Activated T-cell treated with anti-CD3 and anti-CD28 coated beads, Interleukin-2, amount 50 U/mL, for 72 hours (primary cell): ENCODE data around the gene CRK. TPM values are rescaled to one million over a fixed set of nuclear protein-coding genes. Genes with fewer than 3 reads are reported as not detected.
"Not testable (repeated sequence)": the region's sequence is repeated elsewhere in the genome, so short reads cannot be mapped to it uniquely, and the experiment has no call there.

Experiments used
- ATAC-seq, 2 donors: fragments of 150-1000 bp; cut with Tn5 transposase; replicated peaks in 1 of 2; 2 replicates each; pipeline ENCODE4 v1.10.0; 2021; ENCODE audit warnings: moderate library complexity in 2 of 2, mild to moderate bottlenecking in 1 of 2
- DNase-seq, 2 donors: peaks; one replicate each; pipeline ENCODE4 v3.0.0; 2021 to 2022; ENCODE audit warnings: mixed read lengths in 1 of 2
- H3K27ac Mint-ChIP-seq: one replicate; pipeline ENCODE4 v1.8.0; 2022; ENCODE audit warnings: mild to moderate bottlenecking, moderate library complexity, mixed read lengths
- H3K27me3 Mint-ChIP-seq: one replicate; pipeline ENCODE4 v1.8.0; 2022; ENCODE audit warnings: low read depth, mixed read lengths
- H3K36me3 Mint-ChIP-seq, 2 donors: one replicate each; pipeline ENCODE4 v1.8.0; 2022; ENCODE audit warnings: mixed read lengths in 2 of 2, mild to moderate bottlenecking in 1 of 2; ENCODE audit not compliant: insufficient read depth in 2 of 2
- H3K4me1 Mint-ChIP-seq: one replicate; pipeline ENCODE4 v1.8.0; 2022; ENCODE audit warnings: low read depth, mixed read lengths
- H3K4me3 Mint-ChIP-seq, 2 donors: one replicate each; pipeline ENCODE4 v1.8.0; 2022; ENCODE audit warnings: mild to moderate bottlenecking in 2 of 2, mixed read lengths in 2 of 2, moderate library complexity in 2 of 2
- H3K9me3 Mint-ChIP-seq, 2 donors: one replicate each; pipeline ENCODE4 v1.8.0; 2022; ENCODE audit warnings: mixed read lengths in 2 of 2
- total RNA-seq, 2 donors: library from RNA; stranded (reverse); gene quantifications; one replicate each; pipeline ENCODE4 v1.2.3, GENCODE V29; 2022

The CRK gene
- total RNA-seq, 2 donors from 2014 or later, result 18.7 to 22.9 TPM

DNA sequence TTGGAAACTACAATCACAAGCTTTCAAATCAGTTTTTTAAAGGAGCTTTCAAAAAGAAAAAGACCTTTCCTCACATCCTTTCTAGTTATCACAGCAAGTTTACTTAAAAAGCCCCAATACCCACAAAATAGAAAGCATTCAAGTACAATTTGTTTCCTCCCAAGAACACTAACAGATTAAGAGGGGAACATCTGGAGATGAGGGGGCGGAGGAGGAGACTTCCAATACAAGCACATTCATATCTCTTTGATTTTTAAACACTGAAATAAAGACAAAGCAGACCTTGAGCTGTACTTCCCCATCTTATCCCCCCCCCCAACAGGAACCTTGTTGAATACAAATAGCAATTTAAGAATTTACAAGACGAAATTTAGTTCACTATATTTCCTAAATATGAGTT lies 58.0 kb downstream of the CRK start:
- no peaks in the 10 kb centered on the region for H3K27me3 Mint-ChIP-seq
- DNase-seq, result no peak
- peaks cover 54% of the 10 kb centered on the region for H3K4me1 Mint-ChIP-seq
- H3K27ac Mint-ChIP-seq, result peak overlapping the region; percentile 97
- peaks cover 9 to 34% of the 10 kb centered on the region in 2 donors for H3K36me3 Mint-ChIP-seq
- H3K9me3 Mint-ChIP-seq, result no peaks in the 10 kb centered on the region
- no peak for ATAC-seq
- peak overlapping the region; percentile 94 to 95 for H3K4me3 Mint-ChIP-seq

- not testable (repeated sequence) for H3K27me3 Mint-ChIP-seq, H3K9me3 Mint-ChIP-seq, ATAC-seq, DNase-seq, H3K27ac Mint-ChIP-seq
- Mint-ChIP-seq H3K36me3 (peaks cover 9 to 34% of the 10 kb centered on the region in 2 donors), H3K4me1 (peaks cover 73% of the 10 kb centered on the region), H3K4me3 (peak overlapping the region in 1 of 2 donors; percentile 94)
These were observed 60.0 kb downstream of the CRK start for GRCh38 chr17:1395876-1396665.

DNA sequence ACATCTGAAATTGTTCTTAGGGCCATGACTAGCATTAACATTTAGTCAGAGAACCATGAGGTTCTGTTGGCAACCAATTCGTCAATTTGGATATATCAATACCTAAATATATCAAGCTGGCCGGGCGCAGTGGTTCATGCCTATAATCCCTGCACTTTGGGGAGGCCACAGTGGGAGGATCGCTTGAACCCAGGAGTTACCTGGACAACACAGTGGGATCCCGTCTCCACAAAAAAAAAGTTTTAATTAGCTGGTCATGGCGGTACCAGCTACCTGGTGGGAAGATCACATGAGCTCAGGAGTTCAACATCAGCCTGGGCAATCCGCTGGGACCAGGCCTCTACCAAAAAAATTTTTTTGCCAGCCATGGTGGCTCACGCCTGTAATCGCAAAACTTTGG lies 64.5 kb downstream of the CRK start:
- Mint-ChIP-seq H3K36me3 (peaks cover 0 to 13% of the 10 kb centered on the region in 2 donors), H3K27ac (peak overlapping the region; percentile 68), H3K4me1 (peaks cover 86% of the 10 kb centered on the region), H3K4me3 (peak overlapping the region; percentile 37 to 52), H3K27me3 (no peaks in the 10 kb centered on the region), H3K9me3 (no peaks in the 10 kb centered on the region)
- ATAC-seq (no peak), DNase-seq (no peak)

DNA sequence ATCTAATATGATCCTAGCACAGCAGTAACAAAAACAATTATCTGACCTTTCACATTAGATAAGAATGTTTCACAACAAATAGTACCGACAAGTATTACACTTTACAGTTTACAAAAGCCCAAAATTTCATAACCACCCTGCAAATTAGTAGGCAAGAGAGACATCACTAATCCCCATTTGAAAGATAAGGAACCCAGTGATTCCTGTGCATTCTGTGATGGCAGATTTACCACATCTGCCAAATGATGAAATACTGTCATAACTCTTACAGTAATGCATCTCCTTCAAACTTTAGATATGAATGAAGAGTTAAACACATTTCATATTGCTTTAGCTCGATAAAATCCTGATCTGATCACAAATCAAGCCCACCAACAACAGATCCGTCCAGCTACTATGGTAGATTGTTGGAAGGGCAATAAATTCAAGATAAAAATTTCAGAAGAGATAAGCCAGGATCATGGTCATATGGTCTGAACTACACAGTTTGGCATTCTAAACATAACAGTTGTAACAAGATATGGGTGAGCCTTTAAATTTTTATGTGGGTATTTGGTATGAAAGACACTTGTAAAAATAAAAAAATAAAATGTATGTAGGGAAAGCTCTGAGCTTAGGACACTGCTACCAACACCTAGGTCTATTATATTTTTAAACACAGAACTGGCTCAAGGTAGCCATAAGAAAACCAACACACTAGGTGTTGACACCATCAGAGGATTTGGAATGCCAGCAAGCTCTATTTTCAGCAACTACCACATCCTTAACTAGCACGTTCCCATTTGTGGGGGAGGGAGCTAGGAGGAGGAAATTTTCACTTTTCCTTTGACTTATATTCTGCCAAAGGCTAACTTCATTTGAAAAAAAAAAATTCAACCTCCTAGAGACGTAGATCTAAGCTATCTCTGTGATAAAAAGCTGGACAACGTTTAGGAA lies 65.3 kb downstream of the CRK start:
- DNase-seq, result no peak
- Mint-ChIP-seq H3K27ac (peak overlapping the region; percentile 98), H3K36me3 (peaks cover 0 to 10% of the 10 kb centered on the region in 2 donors), H3K27me3 (no peaks in the 10 kb centered on the region), H3K4me3 (peak overlapping the region; percentile 3 to 77), H3K4me1 (peaks cover 86% of the 10 kb centered on the region), H3K9me3 (no peaks in the 10 kb centered on the region)
- peak in 1 of 2 donors; percentile 63 for ATAC-seq

DNA sequence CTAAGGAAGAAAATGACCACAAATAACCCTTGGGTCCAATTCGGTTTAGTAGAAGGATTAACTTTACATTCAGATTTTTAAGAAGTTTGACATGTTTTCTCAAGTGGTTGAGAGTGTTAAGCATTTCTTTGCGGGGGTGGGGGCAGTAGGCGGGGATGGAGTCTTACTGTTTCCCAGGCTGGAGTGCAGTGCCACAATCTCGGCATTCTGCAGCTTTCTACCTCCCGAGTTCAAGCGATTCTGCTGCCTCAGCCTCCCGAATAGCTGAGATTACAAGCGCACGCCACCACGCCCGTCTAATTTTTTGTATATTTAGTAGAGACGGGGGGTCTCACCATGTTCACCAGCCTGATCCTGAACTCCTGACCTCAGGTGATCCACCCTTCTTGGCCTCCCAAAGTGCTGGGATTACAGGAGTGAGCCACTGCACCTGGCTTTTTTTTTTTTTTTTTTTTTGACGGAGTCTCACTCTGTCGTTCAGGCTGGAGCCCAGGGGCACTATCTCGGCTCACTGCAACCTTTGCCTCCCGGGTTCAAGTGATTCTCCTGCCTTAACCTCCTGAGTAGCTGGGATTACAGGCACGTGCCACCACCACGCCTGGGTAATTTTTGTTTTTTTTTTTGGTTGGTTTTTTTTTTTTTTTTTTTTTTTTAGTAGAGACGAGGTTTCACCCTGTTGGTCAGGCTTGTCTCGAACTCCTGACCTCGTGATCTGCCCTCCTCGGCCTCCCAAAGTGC lies 68.4 kb downstream of the CRK start:
- H3K27ac Mint-ChIP-seq, ATAC-seq, H3K9me3 Mint-ChIP-seq, H3K36me3 Mint-ChIP-seq, H3K4me3 Mint-ChIP-seq, H3K27me3 Mint-ChIP-seq, DNase-seq: not testable (repeated sequence)
- peaks cover 70% of the 10 kb centered on the region for H3K4me1 Mint-ChIP-seq

- H3K4me1 Mint-ChIP-seq, result peaks cover 70% of the 10 kb centered on the region
- not testable (repeated sequence) for H3K9me3 Mint-ChIP-seq, H3K4me3 Mint-ChIP-seq, DNase-seq, H3K36me3 Mint-ChIP-seq, H3K27me3 Mint-ChIP-seq, ATAC-seq
- H3K27ac Mint-ChIP-seq, result peak overlapping the region; percentile 88
These were observed 69.3 kb downstream of the CRK start for GRCh38 chr17:1386675-1387190.

- Mint-ChIP-seq H3K9me3 (no peaks in the 10 kb centered on the region), H3K27ac (peak overlapping the region; percentile 24), H3K4me1 (peaks cover 70% of the 10 kb centered on the region), H3K27me3 (no peaks in the 10 kb centered on the region), H3K36me3 (peaks cover 0 to 10% of the 10 kb centered on the region in 2 donors), H3K4me3 (no peak overlapping the region)
- ATAC-seq (no peak), DNase-seq (no peak)
These were observed 69.8 kb downstream of the CRK start for GRCh38 chr17:1386265-1386664.

- Mint-ChIP-seq H3K36me3 (peaks cover 0 to 10% of the 10 kb centered on the region in 2 donors), H3K27ac (no peak overlapping the region), H3K4me3 (no peak overlapping the region), H3K4me1 (peaks cover 72% of the 10 kb centered on the region), H3K27me3 (no peaks in the 10 kb centered on the region), H3K9me3 (no peaks in the 10 kb centered on the region)
- ATAC-seq (no peak), DNase-seq (no peak)
These were observed 70.2 kb downstream of the CRK start for GRCh38 chr17:1385861-1386260.

- Mint-ChIP-seq H3K9me3 (no peaks in the 10 kb centered on the region), H3K27me3 (no peaks in the 10 kb centered on the region), H3K4me3 (no peak overlapping the region), H3K27ac (peak overlapping the region; percentile 63), H3K4me1 (peaks cover 72% of the 10 kb centered on the region), H3K36me3 (peaks cover 0 to 10% of the 10 kb centered on the region in 2 donors)
- ATAC-seq, result no peak
- no peak for DNase-seq
These were observed 71.1 kb downstream of the CRK start for GRCh38 chr17:1384905-1385435.

GRCh38 chr17:1379930-1380313 lies 76.1 kb downstream of the CRK start:
- peaks cover 82% of the 10 kb centered on the region for H3K4me1 Mint-ChIP-seq
- peak overlapping the region; percentile 59 for H3K27ac Mint-ChIP-seq
- no peaks in the 10 kb centered on the region for H3K9me3 Mint-ChIP-seq
- peak; percentile 45 to 72 for ATAC-seq
- peak in 1 of 2 donors; percentile 20 for DNase-seq
- no peaks in the 10 kb centered on the region for H3K27me3 Mint-ChIP-seq
- H3K4me3 Mint-ChIP-seq, result peak overlapping the region; percentile 23 to 51
- H3K36me3 Mint-ChIP-seq, result peaks cover 0 to 16% of the 10 kb centered on the region in 2 donors

- peak overlapping the region; percentile 59 for H3K27ac Mint-ChIP-seq
- H3K4me3 Mint-ChIP-seq, result peak overlapping the region; percentile 23 to 51
- H3K27me3 Mint-ChIP-seq, result no peaks in the 10 kb centered on the region
- DNase-seq (no peak), ATAC-seq (no peak)
- H3K36me3 Mint-ChIP-seq, result peaks cover 0 to 14% of the 10 kb centered on the region in 2 donors
- no peaks in the 10 kb centered on the region for H3K9me3 Mint-ChIP-seq
- H3K4me1 Mint-ChIP-seq, result peaks cover 86% of the 10 kb centered on the region
These were observed 76.7 kb downstream of the CRK start for GRCh38 chr17:1379208-1379929.

- H3K4me3 Mint-ChIP-seq, result peak overlapping the region in 1 of 2 donors; percentile 37
- peaks cover 93% of the 10 kb centered on the region for H3K4me1 Mint-ChIP-seq
- peaks cover 0 to 14% of the 10 kb centered on the region in 2 donors for H3K36me3 Mint-ChIP-seq
- ATAC-seq, DNase-seq, H3K27me3 Mint-ChIP-seq, H3K9me3 Mint-ChIP-seq: not testable (repeated sequence)
- peak overlapping the region; percentile 30 for H3K27ac Mint-ChIP-seq
These were observed 77.6 kb downstream of the CRK start for GRCh38 chr17:1378476-1378860.
